ENCODE results near the gene RPL29.

Gene RPL29

DNA sequence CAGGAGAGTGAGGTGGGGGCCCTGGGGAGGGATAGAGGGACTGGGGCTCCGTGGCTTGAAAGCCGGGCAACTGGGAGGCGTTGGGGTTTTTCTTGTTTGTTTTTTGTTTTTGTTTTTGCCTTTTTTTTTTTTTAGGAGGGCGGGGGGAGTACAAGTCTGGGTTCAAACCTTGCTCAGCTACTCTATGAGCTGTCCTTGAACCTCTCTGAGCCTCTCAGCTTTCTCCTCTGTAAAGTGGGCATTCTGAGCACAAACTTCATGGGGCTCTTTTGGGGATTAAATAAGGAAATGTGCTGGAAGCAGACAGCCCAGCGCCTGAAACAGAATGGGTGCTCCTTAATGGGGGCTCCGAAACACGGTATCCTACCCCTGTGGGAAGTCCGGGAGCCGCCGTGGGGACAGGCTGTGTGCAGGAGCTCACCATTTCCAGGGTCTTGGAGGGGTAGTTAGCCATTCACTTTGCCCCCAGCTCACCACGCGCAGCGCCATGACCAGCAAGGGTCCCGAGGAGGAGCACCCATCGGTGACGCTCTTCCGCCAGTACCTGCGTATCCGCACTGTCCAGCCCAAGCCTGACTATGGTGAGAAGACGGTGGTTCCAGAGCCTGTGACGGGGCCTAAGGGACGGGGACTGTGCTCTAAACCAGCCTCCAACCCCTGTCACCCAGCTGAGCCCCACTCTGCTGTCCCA, 12.0 kb downstream of the RPL29 start:
- DNase-seq (ENCODE audit: low read depth in 2 of 2): no peak

DNA sequence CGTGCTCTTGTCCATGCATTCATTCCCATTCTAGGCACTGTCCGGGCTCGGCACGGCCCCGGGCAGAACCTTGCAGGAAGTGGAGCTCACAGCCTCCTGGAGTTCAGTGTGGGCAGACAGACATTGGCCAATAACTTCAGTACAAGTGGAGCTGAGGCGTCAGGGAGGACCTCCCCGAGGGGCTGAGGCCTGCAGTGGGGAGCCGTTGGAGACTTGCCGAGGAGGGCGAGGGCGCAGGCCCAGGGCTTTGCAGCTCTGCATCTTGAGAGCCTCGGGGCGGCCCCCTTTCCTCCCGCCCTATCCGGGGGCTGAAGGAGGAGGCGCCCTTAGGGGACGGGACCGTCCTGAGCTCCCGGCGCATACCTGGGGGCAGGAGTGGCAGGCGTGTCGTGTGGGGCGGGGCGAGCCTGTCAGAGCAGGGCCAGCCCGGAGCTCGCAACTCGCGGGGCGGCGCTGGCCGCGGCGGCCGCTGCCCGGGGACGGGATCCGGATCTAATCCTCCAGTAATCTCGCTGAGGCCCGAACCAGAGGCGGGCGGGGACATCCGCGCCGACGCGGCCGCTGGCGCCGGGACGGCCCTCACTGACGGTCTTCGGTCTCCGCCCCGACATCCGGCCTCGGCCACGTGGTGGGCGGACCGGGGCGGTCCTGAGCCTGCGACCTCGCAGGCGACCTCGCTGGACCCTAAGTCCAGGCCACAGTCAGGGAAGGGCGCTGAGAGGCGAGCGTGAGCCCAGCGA, 12.7 kb downstream of the RPL29 start, which contains the start of gene ACY1:
Gene ACY1 (plus strand): TSS at position 698 of the 740 bp plus-strand sequence. CDS start 530 bp downstream, outside the sequence.
- DNase-seq (ENCODE audit: low read depth in 2 of 2): peak; percentile 54 to 71

DNA sequence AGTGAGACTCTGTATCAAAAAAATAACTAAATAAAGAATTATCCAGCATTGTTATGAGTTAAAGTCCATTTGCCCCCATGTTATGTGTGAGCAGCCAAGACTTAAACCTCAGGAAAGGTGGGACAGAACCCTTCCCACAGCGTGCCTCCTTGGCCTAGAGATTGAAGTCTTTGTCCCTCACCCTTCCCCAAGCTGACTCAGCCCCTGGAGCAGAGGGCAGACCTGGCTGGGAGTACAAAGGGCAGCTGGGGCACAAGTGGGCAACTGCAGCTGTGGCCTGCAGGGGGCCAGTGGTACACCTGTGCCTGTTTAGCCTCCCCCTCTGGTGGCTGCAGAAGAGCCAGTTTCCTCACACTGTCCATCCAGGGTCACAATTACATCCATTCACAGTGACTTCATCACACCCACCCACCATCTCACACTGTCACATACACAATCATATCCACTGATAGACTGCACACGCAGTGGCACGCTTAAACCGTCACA, 13.3 kb downstream of the RPL29 start:
- DNase-seq (ENCODE audit: low read depth in 2 of 2): no peak

DNA sequence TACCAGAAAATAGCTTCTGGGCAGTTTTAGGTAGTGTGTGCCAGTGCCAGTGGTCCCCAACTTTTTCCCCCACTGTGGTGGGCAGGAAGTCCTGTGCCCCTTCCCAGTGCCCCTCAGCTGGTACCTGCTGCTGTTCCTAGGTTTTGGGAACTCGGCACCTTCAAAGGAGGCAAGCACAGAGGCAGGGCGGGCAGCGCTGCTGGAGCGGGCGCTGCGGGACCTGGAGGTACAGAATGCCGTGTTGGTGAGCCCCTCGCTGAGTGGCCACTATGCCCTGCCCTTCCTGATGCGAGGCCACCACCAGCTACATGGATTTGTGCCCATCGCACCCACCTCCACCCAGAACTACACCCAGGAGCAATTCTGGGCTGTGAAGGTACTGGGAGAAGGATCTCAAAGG, 15.4 kb downstream of the RPL29 start:
- DNase-seq (ENCODE audit: low read depth in 2 of 2): no peak

DNA sequence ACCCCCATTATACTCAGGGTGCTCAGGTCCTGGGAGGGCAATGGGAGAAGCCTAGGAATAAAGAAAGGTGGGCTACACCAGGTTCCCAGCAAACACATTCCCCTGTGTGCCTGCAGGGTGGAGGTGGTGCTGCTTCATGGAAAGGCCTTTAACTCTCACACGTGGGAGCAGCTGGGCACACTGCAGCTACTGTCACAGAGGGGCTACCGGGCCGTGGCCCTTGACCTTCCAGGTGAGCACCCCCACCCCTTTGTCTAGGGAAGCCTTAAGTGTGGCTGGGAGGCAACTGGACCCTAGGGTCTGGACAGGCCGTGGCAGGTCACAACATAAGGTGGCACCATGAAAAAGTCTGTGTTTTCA, 17.6 kb downstream of the RPL29 start:
- DNase-seq (ENCODE audit: low read depth in 2 of 2): no peak

DNA sequence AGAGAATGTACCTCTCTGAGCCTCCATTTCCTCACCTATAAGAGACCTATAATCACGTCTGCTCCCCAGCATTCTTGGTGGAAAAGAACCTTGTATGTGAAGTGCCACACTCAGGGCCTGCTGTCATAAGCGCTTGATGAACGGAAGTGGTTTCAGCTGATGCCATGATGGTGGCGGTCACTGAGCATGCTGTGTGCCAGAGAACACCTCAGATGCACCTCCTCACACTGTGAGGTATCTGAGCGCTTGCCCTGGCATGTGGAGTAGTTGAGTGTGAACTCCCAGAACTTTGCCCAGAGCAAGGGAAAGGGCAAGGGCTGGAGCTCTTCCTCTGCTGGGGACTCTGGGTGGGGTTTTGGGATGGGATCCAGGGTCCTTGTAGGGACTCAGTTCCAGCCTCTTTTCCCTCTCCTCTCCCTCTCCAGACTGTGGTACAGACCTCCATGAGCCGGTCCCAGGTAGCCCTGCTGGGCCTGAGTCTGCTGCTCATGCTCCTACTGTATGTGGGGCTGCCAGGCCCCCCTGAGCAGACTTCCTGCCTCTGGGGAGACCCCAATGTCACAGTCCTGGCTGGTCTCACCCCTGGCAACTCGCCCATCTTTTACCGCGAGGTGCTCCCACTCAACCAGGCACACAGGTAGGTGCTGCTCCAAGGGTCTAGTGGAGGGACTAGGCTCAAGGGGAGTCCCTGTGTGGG, 18.1 kb downstream of the RPL29 start:
- no peak for DNase-seq (ENCODE audit: low read depth in 2 of 2)

DNA sequence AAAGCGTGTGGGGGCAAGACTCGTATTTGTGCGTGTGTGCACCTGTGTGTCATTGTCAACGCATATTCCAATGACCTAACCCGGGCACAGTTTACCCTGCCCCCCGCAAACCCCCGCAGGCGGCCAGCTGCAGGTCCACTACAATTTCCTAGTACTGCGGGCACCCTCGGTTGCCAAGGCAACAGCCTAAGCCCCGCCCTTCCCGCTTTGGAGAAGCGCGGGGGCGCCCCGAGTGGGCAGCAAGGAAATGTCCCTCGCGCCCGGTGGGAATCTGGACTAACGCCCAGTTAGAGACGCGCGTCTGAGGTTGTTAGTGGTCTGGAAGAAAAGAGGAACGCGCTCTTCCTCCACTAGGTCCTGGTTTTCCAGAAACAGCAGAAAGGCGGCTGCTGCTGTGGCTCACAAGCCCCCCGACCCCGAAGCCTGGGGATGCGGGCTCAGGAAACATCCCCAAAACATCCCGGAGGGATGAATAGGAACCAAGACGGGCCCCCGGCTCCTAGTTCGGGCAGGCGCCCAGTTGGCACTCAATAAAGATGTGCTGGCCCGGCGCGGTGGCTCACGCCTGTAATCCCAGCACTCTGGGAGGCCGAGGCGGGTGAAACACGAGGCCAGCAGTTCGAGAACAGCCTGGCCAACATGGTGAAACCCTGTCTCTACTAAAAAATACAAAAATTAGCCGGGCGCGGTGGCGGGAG, 19.7 kb downstream of the RPL29 start:
- no peak for DNase-seq (ENCODE audit: low read depth in 2 of 2)

DNA sequence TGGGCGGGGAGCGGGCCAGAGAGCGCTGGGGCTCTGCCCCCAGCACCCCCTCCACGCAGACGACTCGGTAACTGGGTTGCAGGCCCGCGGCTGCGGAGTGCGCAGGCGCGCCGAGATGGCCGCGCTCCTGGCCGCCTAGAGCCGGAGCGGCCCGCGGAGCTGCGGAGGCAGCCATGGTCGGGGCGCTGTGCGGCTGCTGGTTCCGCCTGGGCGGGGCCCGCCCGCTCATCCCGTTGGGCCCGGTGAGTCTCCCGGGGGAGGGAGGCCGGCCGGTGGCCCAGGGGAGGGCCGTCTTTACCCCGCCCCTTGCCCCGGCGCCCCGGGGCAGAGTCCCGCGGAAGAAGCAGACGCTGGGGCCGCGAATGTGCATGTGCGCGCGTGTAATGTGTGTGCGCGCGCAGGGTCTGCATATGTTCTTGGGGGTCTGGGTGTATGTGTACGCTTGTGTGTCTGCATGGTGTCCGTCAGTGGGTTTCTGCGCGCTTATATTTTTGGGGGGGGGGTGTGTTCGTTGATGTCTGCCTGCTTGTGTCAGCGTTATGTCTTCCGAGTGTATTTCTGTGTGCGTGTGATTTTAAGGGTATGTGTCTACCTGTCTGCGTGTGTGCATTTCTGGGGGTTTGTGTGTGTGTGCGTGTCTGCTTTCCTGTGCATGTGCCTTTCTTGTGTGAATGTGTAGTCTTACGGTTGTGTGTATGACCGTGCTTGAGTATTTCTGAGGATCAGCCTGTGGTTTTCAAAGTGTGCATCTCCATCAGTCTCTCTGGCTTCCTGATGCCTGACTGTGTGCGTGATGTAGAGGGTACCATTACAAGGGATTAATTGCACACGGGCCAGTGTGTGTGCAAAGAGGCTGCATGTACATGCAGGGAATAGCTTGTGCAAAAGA, 20.5 kb downstream of the RPL29 start, which contains the start of gene ABHD14A:
Gene ABHD14A (plus strand): TSS at position 102 of the 889 bp plus-strand sequence. CDS start 72 bp downstream, at position 174.
- peak; percentile 28 to 67 for DNase-seq (ENCODE audit: low read depth in 2 of 2)

DNA sequence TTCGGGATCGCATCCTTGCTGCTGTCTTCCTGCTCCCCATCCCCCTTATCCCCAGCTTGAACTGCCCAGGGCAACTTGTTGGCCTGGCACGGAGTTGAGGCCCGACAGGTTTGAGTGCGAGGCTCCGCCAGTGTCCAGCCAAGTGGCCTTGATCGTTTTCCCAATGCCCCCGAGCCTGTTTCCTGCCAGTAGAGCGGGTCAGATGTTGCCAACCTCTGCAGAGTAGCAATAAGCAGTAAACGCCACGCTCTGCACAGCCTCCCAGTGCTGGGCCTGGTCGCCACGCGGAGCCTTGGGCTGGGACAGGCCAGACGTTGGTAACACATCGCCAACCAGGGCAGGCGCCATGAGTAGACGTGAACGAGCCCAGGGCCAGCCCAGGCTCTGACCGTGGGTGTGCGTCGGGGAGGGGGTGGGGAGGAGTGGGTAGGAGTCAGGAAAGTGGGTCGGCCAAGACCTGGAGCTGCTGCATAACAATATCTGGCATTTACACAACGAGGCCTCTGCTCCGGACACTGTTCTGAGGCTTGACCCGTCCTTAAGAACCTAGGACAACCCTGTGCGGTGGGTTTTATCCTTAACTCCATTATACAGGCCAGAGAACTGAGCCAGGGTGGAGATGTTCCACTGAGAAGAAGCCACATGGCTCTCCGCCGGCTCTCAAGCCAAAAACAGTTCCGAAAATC, 21.3 kb downstream of the RPL29 start:
- no peak for DNase-seq (ENCODE audit: low read depth in 2 of 2)

DNA sequence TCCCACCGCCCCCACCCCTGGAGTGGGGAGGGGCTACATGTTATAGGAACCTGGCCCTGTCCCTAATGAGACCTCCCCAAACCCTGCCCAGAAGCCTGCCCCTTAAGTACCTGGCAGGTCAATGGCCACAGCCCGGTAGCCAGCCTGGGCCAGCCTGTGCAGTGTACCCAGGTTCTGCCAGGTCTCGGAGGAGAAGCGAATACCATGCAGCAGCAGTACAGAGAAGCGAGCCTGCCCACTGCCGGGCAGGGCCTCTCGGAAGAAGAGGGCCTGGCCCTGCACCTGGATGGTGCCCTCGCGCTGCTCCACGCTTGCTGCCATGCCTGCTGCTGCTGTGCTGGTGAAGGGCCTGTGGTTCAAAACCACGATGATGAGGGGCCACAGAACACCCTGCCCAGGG, 24.3 kb downstream of the RPL29 start:
- no peak for DNase-seq (ENCODE audit: low read depth in 2 of 2)

DNA sequence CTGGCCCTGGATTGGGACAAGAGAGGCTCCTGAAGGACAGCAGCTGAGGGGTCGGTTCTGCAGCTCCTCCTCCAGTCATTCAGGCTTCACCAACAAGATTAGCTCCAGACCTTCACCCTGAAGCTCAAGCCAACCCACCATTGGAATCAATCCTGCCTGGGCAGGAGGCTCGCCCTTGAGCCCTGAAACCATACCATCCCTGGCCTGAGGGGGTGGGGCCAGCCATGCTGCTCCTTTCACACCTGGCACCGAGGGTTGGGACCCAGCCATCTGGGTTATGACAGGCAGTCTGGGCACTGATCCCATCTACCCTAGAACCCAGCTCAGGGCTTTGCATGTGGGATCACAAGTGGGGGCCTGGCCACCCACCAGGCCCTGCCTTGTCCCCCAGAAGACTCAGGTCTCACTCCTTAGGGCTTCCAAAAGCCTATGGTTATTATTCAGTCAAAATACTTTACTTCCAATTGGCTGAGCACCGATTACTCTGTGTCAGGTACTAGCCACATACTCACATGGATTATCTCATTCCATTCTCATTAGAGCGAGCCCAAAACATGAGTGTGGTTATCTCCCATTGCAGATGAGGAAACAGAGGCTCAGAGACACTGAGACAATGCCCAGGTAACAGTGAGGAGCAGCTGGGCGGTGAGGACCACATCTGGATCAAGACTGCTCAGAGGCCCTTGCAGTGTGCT, 24.9 kb downstream of the RPL29 start:
- no peak for DNase-seq (ENCODE audit: low read depth in 2 of 2)

DNA sequence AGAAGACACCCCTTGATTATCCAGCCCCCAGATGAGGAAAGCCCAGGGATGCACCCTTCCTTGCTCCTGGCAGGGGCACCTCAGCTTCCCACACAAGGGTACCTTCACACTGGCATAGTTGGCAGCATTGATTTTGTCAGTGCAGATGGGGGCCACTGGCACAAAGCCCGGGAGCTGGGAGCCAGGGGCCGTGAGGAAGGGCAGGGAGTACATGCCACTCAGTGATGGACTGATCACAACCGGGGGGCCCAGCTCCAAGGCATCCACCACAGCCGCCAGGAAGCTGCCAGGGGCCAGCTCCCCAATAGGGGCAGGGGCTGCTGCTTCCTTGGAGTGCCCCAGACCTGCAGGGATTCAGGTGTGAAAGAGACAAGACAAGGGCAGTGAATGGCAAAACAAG, 25.9 kb downstream of the RPL29 start:
- DNase-seq (ENCODE audit: low read depth in 2 of 2): no peak

DNA sequence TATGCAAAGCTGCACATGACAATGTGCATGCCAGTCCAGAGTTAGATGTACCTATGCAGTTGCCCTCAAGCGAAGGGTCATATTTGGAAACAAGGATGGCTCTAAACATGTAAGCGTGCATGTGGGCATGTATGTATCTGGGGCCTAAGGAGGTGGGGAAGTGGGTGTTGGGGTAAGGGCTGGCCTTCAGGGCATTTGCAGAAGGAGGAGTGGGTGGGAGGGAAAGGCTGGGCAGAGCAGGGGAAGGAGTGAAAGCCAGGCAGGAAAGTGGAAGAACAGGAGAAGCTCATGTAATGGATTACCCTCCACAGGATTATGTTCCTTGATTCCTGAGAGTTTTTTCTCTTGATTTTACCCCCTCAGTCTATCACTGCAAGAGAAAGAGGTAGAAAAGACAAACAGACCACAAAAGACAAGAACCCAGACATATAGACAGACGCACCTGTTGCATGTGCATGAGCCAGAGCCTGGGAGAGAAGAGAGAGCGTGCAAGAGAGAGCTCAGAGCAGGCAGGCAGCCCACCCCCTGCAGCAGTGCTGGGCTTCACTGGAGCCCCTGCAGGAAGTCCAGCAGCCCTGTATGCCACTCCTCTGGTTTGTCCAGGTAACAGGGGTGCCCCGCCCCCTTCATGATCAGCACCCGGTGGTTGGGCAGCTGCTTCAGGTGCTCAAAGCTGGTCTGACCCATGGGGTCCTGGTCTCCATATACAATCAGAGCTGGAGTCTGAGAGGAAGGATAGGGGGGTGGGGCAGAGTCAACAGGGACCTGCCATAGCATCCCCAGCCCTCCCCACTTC, 26.6 kb downstream of the RPL29 start:
- no peak for DNase-seq (ENCODE audit: low read depth in 2 of 2)

DNA sequence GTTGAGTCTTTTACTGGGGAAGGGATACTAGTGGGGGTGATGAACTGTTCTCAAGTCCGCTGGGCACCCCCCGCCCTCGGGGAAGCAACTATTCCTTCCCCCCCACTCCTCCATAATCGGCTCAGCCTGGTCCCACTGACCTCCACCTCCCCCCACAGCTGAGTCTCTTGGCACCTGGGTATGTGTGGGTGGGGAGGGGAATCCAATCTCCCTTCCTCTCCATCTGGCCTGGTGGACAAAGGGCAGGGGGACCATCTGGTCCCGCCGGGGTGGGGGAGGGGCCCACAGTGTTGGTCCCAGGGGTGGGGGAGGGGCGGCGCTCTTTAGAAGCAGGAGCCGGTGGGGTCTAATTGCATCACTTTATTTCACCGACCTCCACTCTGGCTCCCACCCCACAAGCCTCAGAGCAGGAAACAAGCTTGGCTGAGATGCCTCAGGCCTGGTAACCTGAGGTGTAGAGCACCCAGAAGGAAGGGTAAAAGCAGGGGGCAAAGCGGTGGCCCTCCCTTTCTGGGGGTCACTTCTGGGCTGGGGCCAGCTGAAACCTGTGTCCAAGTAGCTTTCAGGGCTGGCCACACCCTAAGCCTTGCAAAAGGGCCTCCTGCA, 27.4 kb downstream of the RPL29 start:
- DNase-seq (ENCODE audit: low read depth in 2 of 2): no peak

DNA sequence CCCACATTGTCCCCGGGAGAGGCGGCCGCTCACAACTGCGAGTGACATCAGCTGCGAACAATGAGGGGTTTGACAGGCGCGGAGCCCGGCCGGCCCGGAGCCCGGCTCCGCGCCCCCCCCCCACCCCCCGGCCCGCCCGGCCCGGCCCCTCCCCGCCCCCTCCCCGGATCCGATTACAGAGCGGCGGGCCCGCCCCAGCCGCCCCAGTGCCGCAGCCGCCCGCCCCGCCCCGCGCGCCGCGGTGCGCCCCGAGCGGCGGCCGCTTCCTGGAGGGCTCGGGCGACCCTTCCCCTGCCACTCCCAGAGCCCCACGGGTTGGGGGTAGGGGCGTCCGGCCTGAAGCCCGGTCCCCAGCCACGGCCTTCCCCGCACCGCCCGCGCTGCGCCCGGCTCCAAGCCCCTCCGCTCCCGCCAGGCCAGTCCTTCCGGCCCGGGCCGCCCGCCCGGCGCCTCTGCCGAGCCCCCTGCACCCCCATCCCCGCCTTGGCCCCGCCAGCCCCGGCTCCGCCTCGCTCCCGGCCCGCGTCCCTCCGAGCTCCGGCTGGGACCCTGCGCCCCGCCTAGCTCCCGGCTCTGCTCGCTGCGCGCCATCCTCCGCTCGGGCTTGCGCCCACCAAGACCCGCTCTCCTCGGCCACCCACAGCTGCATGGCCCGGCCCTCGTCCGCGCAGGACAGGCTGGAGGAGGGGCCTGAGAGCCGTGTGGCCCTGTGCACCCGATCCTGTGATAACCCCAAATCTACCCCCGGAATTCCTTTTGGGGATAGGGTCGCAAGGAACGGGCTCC, 28.1 kb downstream of the RPL29 start, which contains the start of gene PCBP4:
Gene PCBP4 (minus strand): TSS at position 71 of the 786 bp plus-strand sequence. CDS start 6,214 bp downstream, outside the sequence.
- no peak for DNase-seq (ENCODE audit: low read depth in 2 of 2)

DNA sequence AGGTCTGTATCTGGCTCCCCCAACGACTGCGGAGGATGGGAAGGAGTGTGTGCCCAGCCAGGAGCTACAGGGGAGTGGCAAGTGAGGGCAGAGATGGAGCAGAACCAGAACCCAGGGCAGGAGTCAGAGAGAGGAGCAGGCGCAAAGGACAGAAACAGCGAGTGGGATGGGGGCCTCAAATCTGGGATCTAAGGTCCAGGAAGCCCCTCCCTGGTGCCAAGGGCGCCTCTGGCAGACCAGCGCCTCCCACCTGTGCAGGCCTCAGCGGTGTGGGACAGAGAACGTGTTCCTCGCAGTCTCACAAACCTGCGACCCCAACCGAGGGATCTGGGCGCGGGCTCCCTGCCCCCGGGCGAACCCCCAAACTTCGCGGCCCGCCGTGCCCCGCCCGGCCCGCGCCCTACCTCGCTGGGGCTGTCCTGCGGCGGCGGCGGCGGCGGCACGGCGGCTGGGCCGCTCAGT, 28.7 kb downstream of the RPL29 start:
- DNase-seq (ENCODE audit: low read depth in 2 of 2): no peak

DNA sequence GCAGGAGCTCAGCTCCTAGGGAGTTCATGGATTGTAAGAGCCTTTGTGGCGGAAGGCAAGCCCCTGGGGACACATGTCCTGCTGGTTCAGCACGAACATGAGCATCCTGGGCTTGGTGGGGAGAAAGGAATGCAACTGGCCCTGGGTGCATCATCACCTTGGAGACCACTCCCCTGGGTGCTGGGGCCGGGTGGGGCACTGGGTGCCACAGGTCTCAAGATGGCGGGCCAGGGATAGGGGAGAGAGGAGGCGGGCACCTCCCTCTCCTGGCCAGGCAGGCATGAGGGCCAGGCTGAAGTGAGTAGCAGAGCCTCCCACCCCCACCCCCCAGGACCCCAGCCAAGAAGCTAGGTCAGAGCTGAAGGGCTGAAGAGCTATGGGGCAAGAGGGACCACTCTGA, 29.2 kb downstream of the RPL29 start:
- DNase-seq (ENCODE audit: low read depth in 2 of 2): no peak
